SU-DHL-6 (cell line): ENCODE data around the gene GPR180.

Experiments used
- EZH2phosphoT487 ChIP-seq: fragments of 200-600 bp; sonication (generic), shearing (Covaris generic); conservative IDR thresholded peaks from 2 replicates; pipeline ENCODE4 v1.6.1; 2018; ENCODE audit warnings: mild to moderate bottlenecking, antibody characterized with exemption, low read length, moderate library complexity, mixed read lengths
- TF ChIP-seq, protein P1 (sequence below): fragments of 200-600 bp; sonication (generic); IDR thresholded peaks from one replicate; pipeline ENCODE4 v1.5.1; 2017; ENCODE audit warnings: antibody characterized with exemption, mild to moderate bottlenecking, low read length, moderate library complexity; ENCODE audit not compliant: insufficient read depth, poor library complexity, severe bottlenecking

DNA sequence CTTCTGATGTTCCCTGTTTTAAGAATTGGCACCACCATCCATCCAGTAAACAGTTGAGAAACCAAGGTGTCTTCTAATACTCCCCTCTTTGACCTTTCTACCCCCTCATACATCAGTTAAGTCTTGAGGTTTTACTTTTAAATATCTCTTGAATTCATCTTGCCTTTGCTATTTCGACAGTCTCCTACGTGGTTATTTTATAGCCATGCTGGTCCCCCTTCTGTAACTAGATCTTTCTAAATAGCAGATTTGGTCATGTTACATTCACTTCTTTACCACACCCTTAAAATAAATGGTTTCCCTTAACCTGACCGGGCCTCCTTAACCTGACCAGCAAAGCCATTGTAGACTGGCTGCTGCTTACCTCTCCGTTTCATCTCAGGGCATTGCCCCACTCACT is 5.4 kb downstream of the GPR180 start:
- TF ChIP-seq, protein P1, sequence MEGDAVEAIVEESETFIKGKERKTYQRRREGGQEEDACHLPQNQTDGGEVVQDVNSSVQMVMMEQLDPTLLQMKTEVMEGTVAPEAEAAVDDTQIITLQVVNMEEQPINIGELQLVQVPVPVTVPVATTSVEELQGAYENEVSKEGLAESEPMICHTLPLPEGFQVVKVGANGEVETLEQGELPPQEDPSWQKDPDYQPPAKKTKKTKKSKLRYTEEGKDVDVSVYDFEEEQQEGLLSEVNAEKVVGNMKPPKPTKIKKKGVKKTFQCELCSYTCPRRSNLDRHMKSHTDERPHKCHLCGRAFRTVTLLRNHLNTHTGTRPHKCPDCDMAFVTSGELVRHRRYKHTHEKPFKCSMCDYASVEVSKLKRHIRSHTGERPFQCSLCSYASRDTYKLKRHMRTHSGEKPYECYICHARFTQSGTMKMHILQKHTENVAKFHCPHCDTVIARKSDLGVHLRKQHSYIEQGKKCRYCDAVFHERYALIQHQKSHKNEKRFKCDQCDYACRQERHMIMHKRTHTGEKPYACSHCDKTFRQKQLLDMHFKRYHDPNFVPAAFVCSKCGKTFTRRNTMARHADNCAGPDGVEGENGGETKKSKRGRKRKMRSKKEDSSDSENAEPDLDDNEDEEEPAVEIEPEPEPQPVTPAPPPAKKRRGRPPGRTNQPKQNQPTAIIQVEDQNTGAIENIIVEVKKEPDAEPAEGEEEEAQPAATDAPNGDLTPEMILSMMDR: no peak
- TF ChIP-seq EZH2phosphoT487: no peak
